Kidney tubule cell (primary cell): ENCODE measurements around the gene LY6G6F.

Source experiments
- DNase-seq: peaks from one replicate; pipeline ENCODE4 v3.0.0-alpha.2; 2018; ENCODE audit warnings: low spot score

LY6G6F gene

GRCh38 chr6:31739639-31740396 lies 33.2 kb downstream of the LY6G6F start, which contains the start of gene MSH5:
MSH5 (plus strand) TSS chr6:31740005; CDS start chr6:31740467, 462 bp downstream.
- peak; percentile 100 for DNase-seq

GRCh38 chr6:31740397-31741223 lies 33.9 kb downstream of the LY6G6F start:
- peak; percentile 49 for DNase-seq

GRCh38 chr6:31741815-31742214 lies 35.1 kb downstream of the LY6G6F start:
- DNase-seq, result no peak

GRCh38 chr6:31742894-31743293 lies 36.2 kb downstream of the LY6G6F start:
- DNase-seq, result no peak

- DNase-seq, result no peak
Measured at GRCh38 chr6:31744422-31744821, 37.8 kb downstream of the LY6G6F start.

DNA sequence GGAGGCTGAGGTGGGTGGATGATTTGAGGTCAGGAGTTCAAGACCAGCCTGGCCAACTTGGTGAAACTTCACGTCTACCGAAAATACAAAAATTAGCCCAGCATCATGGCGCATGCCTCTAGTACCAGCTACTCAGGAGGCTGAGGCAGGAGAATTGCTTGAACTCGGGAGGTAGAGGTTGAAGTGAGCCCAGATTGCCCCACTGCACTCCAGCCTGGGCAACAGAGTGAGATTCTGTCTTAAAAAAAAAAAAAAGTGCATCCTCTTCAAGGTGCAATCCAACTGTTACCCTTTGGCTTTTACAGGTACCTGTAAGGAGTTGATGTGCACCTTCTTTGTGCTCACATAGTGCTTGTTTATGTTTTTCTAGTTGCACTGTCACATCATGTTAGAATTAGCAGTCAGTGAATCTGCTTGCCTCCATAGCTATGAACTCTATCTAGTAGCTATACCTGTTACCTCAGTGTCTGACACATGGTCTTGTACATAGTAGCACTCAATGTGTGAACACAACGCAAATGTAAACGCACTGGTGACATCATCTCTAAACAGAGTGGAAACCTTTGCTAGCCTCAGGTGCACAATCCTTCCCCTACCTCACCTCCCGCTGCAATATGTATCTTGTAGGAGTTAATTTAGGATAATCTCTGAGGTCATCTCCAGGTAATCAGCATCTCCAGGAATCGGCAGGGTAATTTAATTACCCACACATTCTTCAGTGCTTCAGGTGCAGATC lies 42.8 kb downstream of the LY6G6F start:
- no peak for DNase-seq

- no peak for DNase-seq
Measured at GRCh38 chr6:31750411-31751022, 43.9 kb downstream of the LY6G6F start.

GRCh38 chr6:31752739-31753319 lies 46.2 kb downstream of the LY6G6F start:
- DNase-seq, result peak; percentile 69

GRCh38 chr6:31758281-31758680 lies 51.6 kb downstream of the LY6G6F start:
- DNase-seq, result no peak
